Non-pigmented ciliary epithelial cell (primary cell): Measurements from ENCODE around the gene SLC16A3.

Source experiments
- DNase-seq: peaks from one replicate; pipeline ENCODE4 v3.0.0-alpha.2; 2010; ENCODE audit warnings: low read depth

SLC16A3 gene

GRCh38 chr17:82287013-82287867, 58.4 kb downstream of the SLC16A3 start:
- no peak for DNase-seq

GRCh38 chr17:82287868-82288801, 59.3 kb downstream of the SLC16A3 start:
- no peak for DNase-seq
